GM23338 (cell line): ENCODE results near the gene FYN. TPM values are rescaled to one million over a fixed set of nuclear protein-coding genes. Genes with fewer than 3 reads are reported as not detected.

Experiments
- ATAC-seq: fragments of 200-7000 bp; cut with Tn5 transposase; 3 replicates; pipeline ENCODE4 v1.9.1; 2020
- DNase-seq: peaks from one replicate; pipeline ENCODE4 v3.0.0-alpha.2; 2015; ENCODE audit warnings: low spot score
- H2AFZ ChIP-seq: fragments of 200-600 bp; sonication (generic); 2 replicates; pipeline ENCODE4 v1.8.0; 2016; ENCODE audit warnings: antibody characterized with exemption, mild to moderate bottlenecking, moderate library complexity
- H3F3A ChIP-seq: fragments of 200-600 bp; sonication (generic); replicated peaks from 2 replicates; pipeline ENCODE4 v1.8.0; 2017; ENCODE audit warnings: antibody characterized with exemption, mixed run types, low read depth
- H3K27ac ChIP-seq: fragments of 200-600 bp; sonication (generic); 2 replicates; pipeline ENCODE4 v1.6.1; 2016; ENCODE audit warnings: low read depth
- H3K27me3 ChIP-seq: fragments of 200-600 bp; sonication (generic); 2 replicates; pipeline ENCODE4 v1.8.0; 2016; ENCODE audit warnings: mild to moderate bottlenecking, mixed run types, moderate library complexity; ENCODE audit not compliant: insufficient read depth
- H3K36me3 ChIP-seq: fragments of 200-600 bp; sonication (generic); 2 replicates; pipeline ENCODE4 v1.8.0; 2016; ENCODE audit warnings: mild to moderate bottlenecking; ENCODE audit not compliant: insufficient read depth
- H3K4me1 ChIP-seq: fragments of 200-600 bp; sonication (generic); 2 replicates; pipeline ENCODE4 v1.8.0; 2016; ENCODE audit warnings: mild to moderate bottlenecking, moderate library complexity; ENCODE audit not compliant: insufficient read depth
- H3K4me2 ChIP-seq: fragments of 200-600 bp; sonication (generic); 2 replicates; pipeline ENCODE4 v1.7.1; 2017; ENCODE audit warnings: mixed run types
- H3K4me3 ChIP-seq: fragments of 200-600 bp; sonication (generic); 2 replicates; pipeline ENCODE4 v1.6.1; 2016; ENCODE audit warnings: mixed run types
- H3K79me2 ChIP-seq: fragments of 200-600 bp; sonication (generic); replicated peaks from 2 replicates; pipeline ENCODE4 v1.8.0; 2017; ENCODE audit warnings: mild to moderate bottlenecking; ENCODE audit not compliant: insufficient read depth
- H3K9me2 ChIP-seq: fragments of 200-600 bp; sonication (generic); 2 replicates; pipeline ENCODE4 v1.8.0; 2017; ENCODE audit not compliant: insufficient read depth
- H4K20me1 ChIP-seq: fragments of 200-600 bp; sonication (generic); replicated peaks from 2 replicates; pipeline ENCODE4 v1.8.0; 2017; ENCODE audit warnings: mild to moderate bottlenecking; ENCODE audit not compliant: insufficient read depth
- H3K27ac Mint-ChIP-seq: 2 replicates; pipeline ENCODE4 v1.8.0; 2020; ENCODE audit warnings: inconsistent platforms, mild to moderate bottlenecking, moderate library complexity, mixed read lengths
- H3K27me3 Mint-ChIP-seq: 3 replicates; pipeline ENCODE4 v1.8.0; 2022; ENCODE audit warnings: low read depth, mild to moderate bottlenecking, moderate library complexity, mixed read lengths, inconsistent platforms; ENCODE audit not compliant: insufficient read depth, poor library complexity
- H3K36me3 Mint-ChIP-seq: 3 replicates; pipeline ENCODE4 v1.8.0; 2021; ENCODE audit warnings: low read depth, mild to moderate bottlenecking, inconsistent platforms, moderate library complexity, mixed read lengths
- H3K4me1 Mint-ChIP-seq: 3 replicates; pipeline ENCODE4 v1.8.0; 2020; ENCODE audit warnings: mild to moderate bottlenecking, inconsistent platforms, mixed read lengths
- H3K4me3 Mint-ChIP-seq: 3 replicates; pipeline ENCODE4 v1.8.0; 2021; ENCODE audit warnings: moderate library complexity, mild to moderate bottlenecking, inconsistent platforms, mixed read lengths
- H3K9me3 Mint-ChIP-seq: 3 replicates; pipeline ENCODE4 v1.8.0; 2020; ENCODE audit warnings: moderate library complexity, mild to moderate bottlenecking, inconsistent platforms, mixed read lengths
- CREB1 ChIP-seq: fragments of 250-450 bp; sonication (Bioruptor Pico); IDR thresholded peaks from 2 replicates; pipeline ENCODE4 v1.5.0; 2020; ENCODE audit warnings: low read depth, mild to moderate bottlenecking, moderate library complexity
- EZH2 ChIP-seq: fragments of 200-600 bp; sonication (generic); IDR thresholded peaks from one replicate; pipeline ENCODE4 v1.8.0; 2017; ENCODE audit warnings: antibody characterized with exemption, mild to moderate bottlenecking, low read depth; ENCODE audit not compliant: unreplicated experiment
- EZH2phosphoT487 ChIP-seq: fragments of 200-600 bp; sonication (generic); IDR thresholded peaks from one replicate; pipeline ENCODE4 v1.8.1; 2018; ENCODE audit warnings: antibody characterized with exemption; ENCODE audit not compliant: unreplicated experiment
- JUNB ChIP-seq: IDR thresholded peaks from one replicate; pipeline ENCODE4 v1.6.1; 2016; ENCODE audit warnings: antibody characterized with exemption; ENCODE audit not compliant: unreplicated experiment
- NANOG ChIP-seq: IDR thresholded peaks from 2 replicates; pipeline ENCODE4 v1.6.1; 2016; ENCODE audit warnings: antibody characterized with exemption, borderline replicate concordance
- POLR2AphosphoS5 ChIP-seq: IDR thresholded peaks from 2 replicates; pipeline ENCODE4 v1.6.1; 2016; ENCODE audit warnings: antibody characterized with exemption, low read depth
- STAT1 ChIP-seq: IDR thresholded peaks from one replicate; pipeline ENCODE4 v1.6.1; 2016; ENCODE audit warnings: antibody characterized with exemption; ENCODE audit not compliant: unreplicated experiment
- ZNF114 ChIP-seq: fragments of 250-450 bp; sonication (Bioruptor Pico); IDR thresholded peaks from 2 replicates; pipeline ENCODE4 v1.5.0; 2020; ENCODE audit warnings: mild to moderate bottlenecking, moderate library complexity
- ZNF331 ChIP-seq: fragments of 250-450 bp; sonication (Bioruptor Pico); IDR thresholded peaks from 2 replicates; pipeline ENCODE4 v1.5.0; 2020; ENCODE audit warnings: low read depth, mild to moderate bottlenecking, moderate library complexity
- ZNF462 ChIP-seq: fragments of 250-450 bp; sonication (Bioruptor Pico); IDR thresholded peaks from 2 replicates; pipeline ENCODE4 v1.5.0; 2020; ENCODE audit warnings: mild to moderate bottlenecking, moderate library complexity
- polyA plus RNA-seq: library from polyadenylated mRNA; unstranded; fragments of >200 nt; fragmentation: Nextera tagmentation; extraction: Ambion mirVana; gene quantifications from 2 replicates; pipeline ENCODE4 v1.2.1, GENCODE V29; 2016
- total RNA-seq: library from RNA; depleted of rRNA; stranded (reverse); fragments of >200 nt; shearing (Covaris generic); gene quantifications from 2 replicates; pipeline ENCODE4 v1.2.3, GENCODE V29; 2014
- TF ChIP-seq, protein P1 (sequence below), 2 experiments: fragments of 200-600 bp in 1 of 2; sonication (generic) in 1 of 2; conservative IDR thresholded peaks; 2 replicates each; pipeline versions ENCODE4 v1.5.1 to v1.6.1; 2016 to 2017; ENCODE audit warnings: antibody characterized with exemption in 2 of 2, low read depth in 2 of 2, mild to moderate bottlenecking in 2 of 2, moderate library complexity in 1 of 2

Gene FYN
- total and polyA plus RNA-seq, 2 experiments from 2014 or later = 46.8 to 143 TPM

GRCh38 chr6:111707773-111708172 is 165.5 kb downstream of the FYN start (continued):
- no peak for TF ChIP-seq NANOG
- TF ChIP-seq EZH2phosphoT487 = no peak
- TF ChIP-seq, protein P1, sequence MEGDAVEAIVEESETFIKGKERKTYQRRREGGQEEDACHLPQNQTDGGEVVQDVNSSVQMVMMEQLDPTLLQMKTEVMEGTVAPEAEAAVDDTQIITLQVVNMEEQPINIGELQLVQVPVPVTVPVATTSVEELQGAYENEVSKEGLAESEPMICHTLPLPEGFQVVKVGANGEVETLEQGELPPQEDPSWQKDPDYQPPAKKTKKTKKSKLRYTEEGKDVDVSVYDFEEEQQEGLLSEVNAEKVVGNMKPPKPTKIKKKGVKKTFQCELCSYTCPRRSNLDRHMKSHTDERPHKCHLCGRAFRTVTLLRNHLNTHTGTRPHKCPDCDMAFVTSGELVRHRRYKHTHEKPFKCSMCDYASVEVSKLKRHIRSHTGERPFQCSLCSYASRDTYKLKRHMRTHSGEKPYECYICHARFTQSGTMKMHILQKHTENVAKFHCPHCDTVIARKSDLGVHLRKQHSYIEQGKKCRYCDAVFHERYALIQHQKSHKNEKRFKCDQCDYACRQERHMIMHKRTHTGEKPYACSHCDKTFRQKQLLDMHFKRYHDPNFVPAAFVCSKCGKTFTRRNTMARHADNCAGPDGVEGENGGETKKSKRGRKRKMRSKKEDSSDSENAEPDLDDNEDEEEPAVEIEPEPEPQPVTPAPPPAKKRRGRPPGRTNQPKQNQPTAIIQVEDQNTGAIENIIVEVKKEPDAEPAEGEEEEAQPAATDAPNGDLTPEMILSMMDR (conservative IDR thresholded peaks at IDR 0.05; ENCODE audit: low read depth in 2 of 2) = no peak
- no peak for TF ChIP-seq JUNB
- no peak for TF ChIP-seq POLR2AphosphoS5

DNA sequence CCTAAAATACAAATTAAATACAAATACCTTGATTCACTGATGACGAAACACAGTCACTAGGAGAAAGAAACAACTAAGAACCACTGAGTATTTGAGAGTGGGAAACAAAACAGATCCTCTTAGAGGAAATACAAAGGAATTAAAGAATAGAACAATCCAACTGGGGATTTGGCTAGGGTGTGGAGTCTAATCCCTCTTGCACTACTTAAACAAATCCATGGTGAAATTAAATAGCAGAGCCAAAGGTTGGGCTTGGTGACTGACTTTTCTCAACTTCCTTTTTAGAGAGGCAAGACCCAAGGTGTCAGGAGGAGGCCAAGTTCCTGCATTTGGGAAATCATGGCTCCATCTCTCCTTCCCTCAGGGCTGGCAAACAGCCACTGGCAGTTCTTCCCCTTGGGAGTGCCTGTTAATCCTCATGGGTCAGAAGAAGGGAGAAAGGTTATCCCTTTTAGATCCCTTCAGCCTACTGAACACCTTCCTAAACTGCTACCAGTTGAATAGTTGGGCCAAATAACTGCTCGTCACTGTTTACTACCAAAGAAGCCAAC is 166.3 kb downstream of the FYN start:
- no peak overlapping the region for H2AFZ ChIP-seq
- Mint-ChIP-seq H3K9me3 (no peaks in the 10 kb centered on the region), H3K27me3 (peaks cover 2% of the 10 kb centered on the region), H3K36me3 (peaks cover 16% of the 10 kb centered on the region; the same call in 2 of the 3 replicates), H3K27ac (no peak overlapping the region), H3K4me3 (no peak overlapping the region), H3K4me1 (peaks cover 20% of the 10 kb centered on the region)
- no peak overlapping the region for H3K27ac ChIP-seq
- no peaks in the 10 kb centered on the region; the same call in 1 of the 2 replicates for H4K20me1 ChIP-seq
- no peaks in the 10 kb centered on the region for H3K79me2 ChIP-seq
- ATAC-seq (no peak), DNase-seq (no peak)
- peaks cover 11% of the 10 kb centered on the region for H3K4me1 ChIP-seq
- H3K36me3 ChIP-seq = 0 out of 2 replicates have a peak, but pooled peaks cover 3% of the 10 kb centered on the region
- H3F3A ChIP-seq = no peaks in the 10 kb centered on the region; the same call in 1 of the 2 replicates
- H3K4me2 ChIP-seq = no peak overlapping the region
- H3K4me3 ChIP-seq = no peak overlapping the region
- H3K27me3 ChIP-seq = no peaks in the 10 kb centered on the region
- no peaks in the 10 kb centered on the region for H3K9me2 ChIP-seq
- TF ChIP-seq, protein P1 (conservative IDR thresholded peaks at IDR 0.05; ENCODE audit: low read depth in 2 of 2) = no peak
- TF ChIP-seq EZH2phosphoT487 = no peak
- no peak for TF ChIP-seq ZNF114 (CRISPR knock-in tag)
- TF ChIP-seq ZNF331 = no peak
- TF ChIP-seq STAT1 = no peak
- TF ChIP-seq NANOG = no peak
- TF ChIP-seq ZNF462 (CRISPR knock-in tag) = no peak
- no peak for TF ChIP-seq CREB1 (CRISPR knock-in tag)
- no peak for TF ChIP-seq EZH2
